ENCODE data around the gene ITGA2B.
"Not testable (repeated sequence)": the region's sequence is repeated elsewhere in the genome, so short reads cannot be mapped to it uniquely, and the experiment has no call there.

The ITGA2B gene

GRCh38 chr17:44329516-44329915 is 59.9 kb downstream of the ITGA2B start:
- not testable (repeated sequence) for DNase-seq

GRCh38 chr17:44327715-44328449 is 61.6 kb downstream of the ITGA2B start:
- no peak for DNase-seq

DNA sequence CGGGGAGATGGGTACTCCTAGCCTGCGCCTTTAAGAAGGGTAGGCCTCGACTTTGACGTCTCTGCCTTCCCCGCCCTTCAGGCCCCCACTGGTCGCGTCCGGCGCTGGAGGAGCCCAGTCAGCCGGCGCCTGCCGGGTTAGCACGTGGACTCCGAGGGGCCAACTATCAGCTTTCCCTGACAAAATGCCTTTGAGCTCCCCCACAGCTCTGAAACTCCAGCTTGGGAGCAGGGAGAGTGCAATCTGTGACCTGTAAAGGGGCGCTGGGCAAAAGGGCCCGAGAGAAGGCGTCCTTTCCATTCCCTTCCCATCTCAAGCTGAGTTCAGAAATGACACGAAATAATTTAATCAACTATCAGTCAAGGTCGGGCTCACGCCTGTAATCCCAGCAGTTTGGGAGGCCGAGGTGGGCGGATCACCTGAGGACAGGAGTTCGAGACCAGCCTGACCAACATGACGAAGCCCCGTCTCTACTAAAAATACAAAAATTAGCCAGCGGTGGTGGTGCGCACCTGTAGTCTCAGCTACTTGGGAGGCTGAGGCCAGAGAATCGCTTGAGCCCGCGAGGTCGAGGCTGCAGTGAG is 62.5 kb downstream of the ITGA2B start:
- DNase-seq = peak; percentile 91 to 94

DNA sequence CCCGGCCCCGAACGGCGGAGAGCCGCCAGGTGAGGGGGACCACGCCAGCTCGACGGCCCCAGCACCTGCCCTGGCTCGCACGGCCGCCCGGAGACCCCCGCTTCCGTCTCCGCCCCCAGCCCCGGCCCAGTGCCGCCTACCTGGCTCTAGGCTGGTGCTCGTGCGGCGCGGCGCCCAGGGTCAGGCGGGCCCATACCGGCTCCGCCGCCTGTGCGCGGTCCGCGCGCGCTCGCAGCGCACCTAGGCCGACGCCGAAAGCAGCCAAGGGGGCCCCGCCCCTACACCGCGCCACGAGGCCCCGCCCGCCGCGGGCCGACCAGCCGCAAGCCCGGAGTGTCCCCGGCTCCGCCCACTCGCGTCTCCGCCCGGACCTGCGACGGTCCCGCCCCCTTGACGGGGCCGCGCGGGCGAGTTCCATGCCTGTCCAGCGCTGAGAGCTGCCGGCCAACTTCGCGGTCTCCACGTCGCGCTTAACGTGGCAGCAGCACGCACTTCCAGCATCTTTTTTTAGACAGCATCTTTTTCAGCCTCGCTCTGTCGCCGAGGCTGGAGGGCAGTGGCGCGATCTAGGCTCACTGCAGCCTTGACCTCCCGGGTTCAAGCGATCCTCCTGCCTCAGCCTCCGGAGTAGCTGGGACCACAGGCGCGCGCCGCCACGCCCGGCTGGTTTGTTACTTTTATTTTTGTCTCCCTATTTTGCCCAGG is 64.7 kb downstream of the ITGA2B start, which contains the start of gene SLC25A39:
Gene SLC25A39 (minus strand): TSS at position 253 of the 705 bp plus-strand sequence. CDS start 1,261 bp downstream, outside the sequence.
- peak; percentile 93 to 95 for DNase-seq

DNA sequence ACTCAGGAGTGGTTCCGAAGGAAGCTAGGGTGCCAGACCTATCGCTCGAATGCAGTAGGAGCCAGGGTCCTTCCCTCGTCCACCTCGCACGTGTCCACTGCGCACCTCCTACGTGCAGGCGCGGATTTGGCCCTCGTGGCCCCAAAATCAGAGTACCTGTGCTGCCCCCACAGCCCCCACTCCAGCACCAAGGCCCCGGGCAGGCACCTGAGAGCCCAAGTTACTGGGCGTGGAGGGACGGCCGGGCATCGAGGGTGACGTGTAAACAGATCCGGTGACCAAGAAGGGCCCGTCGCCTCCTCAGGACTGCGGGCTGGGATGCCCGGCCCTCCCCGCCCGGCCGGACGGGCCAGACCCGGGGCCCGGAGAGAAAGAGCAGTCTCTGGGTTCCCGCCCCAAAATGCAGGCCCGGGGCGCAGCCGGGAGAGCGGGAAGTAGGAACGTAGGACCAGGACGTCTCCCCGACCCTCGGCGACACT is 65.3 kb downstream of the ITGA2B start:
- DNase-seq = no peak

- no peak for DNase-seq
These were observed 65.9 kb downstream of the ITGA2B start for GRCh38 chr17:44323359-44324091.

DNA sequence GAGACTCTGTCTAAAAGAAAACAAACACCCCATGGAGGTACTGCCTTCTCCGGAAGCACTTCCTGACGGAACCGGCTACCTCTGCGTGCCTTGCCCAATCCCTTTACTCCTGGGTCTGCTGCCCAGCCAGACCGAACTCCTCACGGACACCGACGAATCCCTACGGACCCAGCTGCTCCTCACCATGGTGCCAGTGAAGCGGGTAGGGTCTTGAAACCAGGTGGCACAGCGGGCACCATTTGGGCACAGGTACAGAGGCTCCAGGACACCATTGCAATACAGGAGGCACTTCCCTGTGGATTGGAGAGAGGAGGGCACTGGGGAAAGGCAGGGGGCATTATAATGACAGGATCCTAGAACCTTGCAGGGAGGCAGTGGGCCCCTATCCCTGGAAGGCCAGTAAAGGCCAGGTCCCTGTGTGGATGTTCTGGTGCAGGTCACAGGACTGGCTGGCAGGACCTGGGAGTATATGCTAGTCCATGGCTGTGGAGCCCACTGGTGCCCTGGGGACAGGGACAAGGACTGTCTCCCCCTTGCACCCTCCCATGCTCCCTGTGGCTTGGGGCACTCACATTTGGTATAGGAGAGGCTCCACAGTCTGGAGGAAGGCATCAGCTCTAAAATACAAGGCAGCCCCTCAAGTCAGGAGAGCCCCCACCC is 67.1 kb downstream of the ITGA2B start:
- DNase-seq = no peak

Measured in activated CD4-positive, alpha-beta T cell treated with anti-CD3 and anti-CD28 coated beads for 4 hours (primary cell).